Vagina (tissue), 2 donors: ENCODE results near the gene CALN1. TPM values are rescaled to one million over a fixed set of nuclear protein-coding genes. Genes with fewer than 3 reads are reported as not detected.

Source experiments
- DNase-seq, 2 donors: peaks; one replicate each; pipeline ENCODE4 v3.0.0-alpha.2; 2017; ENCODE audit errors: extremely low spot score in 2 of 2
- H3K27ac ChIP-seq: fragments of 200-600 bp; sonication (generic); one replicate; pipeline ENCODE4 v1.5.1; 2019
- H3K27me3 ChIP-seq: fragments of 200-600 bp; sonication (generic); one replicate; pipeline ENCODE4 v1.5.1; 2019
- H3K36me3 ChIP-seq, 2 donors: fragments of 200-600 bp; sonication (generic); one replicate each; pipeline ENCODE4 v1.5.1; 2017 to 2019
- H3K4me1 ChIP-seq: fragments of 200-600 bp; sonication (generic); one replicate; pipeline ENCODE4 v1.5.1; 2019
- H3K4me3 ChIP-seq, 2 donors: fragments of 200-600 bp; sonication (generic); 1 replicate in 1 of 2; 2 replicates in 1 of 2; pipeline ENCODE4 v1.5.1; 2016 to 2019
- H3K9me3 ChIP-seq: fragments of 200-600 bp; sonication (generic); one replicate; pipeline ENCODE4 v1.5.1; 2019
- CTCF ChIP-seq, 3 experiments: fragments of 450-650 bp in 2 of 3; fragments of 200-600 bp in 1 of 3; sonication (generic) in 1 of 3; IDR thresholded peaks; one replicate each; pipeline ENCODE4 v1.5.1; 2017 to 2019; ENCODE audit warnings: antibody characterized with exemption in 3 of 3, mild to moderate bottlenecking in 2 of 3, moderate library complexity in 2 of 3
- POLR2A ChIP-seq, 2 donors: fragments of 450-650 bp; IDR thresholded peaks; one replicate each; pipeline ENCODE4 v1.6.1; 2017; ENCODE audit warnings: antibody characterized with exemption in 2 of 2, mild to moderate bottlenecking in 2 of 2, moderate library complexity in 2 of 2
- POLR2AphosphoS5 ChIP-seq, 2 donors: sonication (generic); formaldehyde crosslinking; IDR thresholded peaks; one replicate each; pipeline ENCODE4 v1.9.0; 2017; ENCODE audit warnings: antibody characterized with exemption in 2 of 2, mild to moderate bottlenecking in 2 of 2, low read depth in 1 of 2; ENCODE audit not compliant: insufficient read depth in 1 of 2
- intact Hi-C: fragments of 100-400 bp; cut with DNase I; formaldehyde crosslinking; loops from one replicate; pipeline ENCODE4 v1.15.1; 2023
- total RNA-seq: library from RNA; depleted of rRNA; stranded (reverse); fragments of >200 nt; gene quantifications from one replicate; pipeline ENCODE4 v1.2.3, GENCODE V29; 2016

The CALN1 gene
- total RNA-seq, 1 donor from 2014 or later: 6.9 TPM

DNA sequence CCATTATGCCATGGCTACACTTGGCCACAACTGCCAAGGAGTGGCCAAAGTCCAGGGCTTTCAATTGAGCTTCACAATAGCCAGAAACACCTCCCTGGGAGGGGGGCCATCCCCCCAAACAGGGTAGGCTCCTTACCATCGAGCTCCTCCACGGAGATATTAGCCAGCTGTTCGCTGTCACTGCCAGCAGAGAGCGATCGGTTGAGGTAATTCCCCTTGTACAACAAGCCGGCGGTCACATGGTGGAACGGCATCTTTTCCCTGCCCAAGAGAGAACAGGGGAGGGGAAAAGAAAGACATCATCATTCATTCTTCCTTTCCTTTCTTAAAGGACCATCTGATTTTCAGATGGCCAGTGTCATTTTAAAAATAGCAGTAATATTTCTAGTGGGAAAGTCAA, 133.6 kb downstream of the CALN1 start:
- Histone ChIP-seq H3K4me1 (no peaks in the 10 kb centered on the region), H3K27me3 (no peaks in the 10 kb centered on the region), H3K9me3 (no peaks in the 10 kb centered on the region), H3K36me3 (no peaks in the 10 kb centered on the region), H3K27ac (no peak overlapping the region), H3K4me3 (no peak overlapping the region)
- TF ChIP-seq POLR2AphosphoS5 (IDR thresholded peaks at IDR 0.05; ENCODE audit: insufficient read depth in 1 of 2, low read depth in 1 of 2) (no peak), POLR2A (IDR thresholded peaks at IDR 0.05) (no peak), CTCF (IDR thresholded peaks at IDR 0.05) (no peak)
- no peak for DNase-seq
- intact Hi-C loops: no loop called here

DNA sequence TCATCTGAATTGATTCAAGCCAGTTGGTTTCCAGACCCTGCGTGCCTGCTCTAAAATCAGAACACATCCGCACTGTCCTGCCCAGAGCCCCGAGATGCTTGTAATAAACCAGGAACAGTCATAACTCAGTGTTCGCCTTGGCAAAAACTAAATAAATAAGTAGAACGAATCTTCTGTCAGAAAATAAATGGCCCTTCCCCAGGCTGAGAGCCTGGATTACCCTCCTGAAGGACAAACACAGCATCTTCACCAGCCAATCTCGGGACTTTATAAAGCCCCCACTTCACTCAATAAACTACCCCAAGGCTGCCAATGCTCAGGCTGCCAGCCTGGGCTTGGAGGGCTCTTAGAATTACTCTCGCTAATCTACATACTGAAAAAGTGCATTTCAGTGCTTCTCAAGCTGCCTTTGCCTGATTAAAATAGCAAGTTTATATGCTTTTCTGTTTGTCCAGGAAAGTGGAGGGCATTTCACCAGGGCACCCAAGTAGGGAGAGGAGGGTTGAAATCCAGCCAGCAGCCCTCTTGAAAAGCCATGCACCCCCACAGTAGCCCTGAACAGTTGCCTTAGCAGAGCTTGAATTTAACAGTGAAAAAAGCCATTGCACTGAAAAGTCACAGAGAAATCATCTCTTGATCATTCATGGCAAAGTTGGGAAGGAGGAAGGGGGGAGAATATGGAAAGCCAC, 136.6 kb downstream of the CALN1 start:
- Histone ChIP-seq H3K36me3 (no peaks in the 10 kb centered on the region), H3K4me3 (no peak overlapping the region), H3K9me3 (no peaks in the 10 kb centered on the region), H3K27me3 (no peaks in the 10 kb centered on the region), H3K27ac (peak overlapping the region; percentile 27), H3K4me1 (no peaks in the 10 kb centered on the region)
- no peak for TF ChIP-seq POLR2AphosphoS5 (IDR thresholded peaks at IDR 0.05; ENCODE audit: insufficient read depth in 1 of 2, low read depth in 1 of 2)
- no peak for TF ChIP-seq CTCF (IDR thresholded peaks at IDR 0.05)
- no peak for TF ChIP-seq POLR2A (IDR thresholded peaks at IDR 0.05)
- intact Hi-C loops: no loop called here
- no peak for DNase-seq

DNA sequence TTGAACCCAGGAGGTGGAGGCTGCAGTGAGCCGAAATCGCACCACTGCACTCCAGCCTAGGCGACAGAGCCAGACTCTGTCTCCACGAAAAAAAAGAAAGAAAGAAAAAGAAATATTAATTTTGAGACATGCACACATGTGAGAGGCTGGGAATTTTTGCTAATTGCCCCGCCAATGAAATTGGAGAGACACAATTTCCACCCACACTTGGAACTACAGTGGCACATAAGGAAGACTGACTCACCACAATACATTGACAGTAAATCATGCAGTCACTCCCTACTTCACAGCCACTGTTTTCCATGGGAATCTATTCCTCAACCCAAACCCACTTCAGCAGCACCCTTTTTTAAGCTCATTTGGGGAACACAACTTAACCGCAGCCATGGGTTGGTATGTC, 139.7 kb downstream of the CALN1 start:
- intact Hi-C loops: no loop called here
- no peak overlapping the region for H3K4me3 ChIP-seq
- H3K36me3 ChIP-seq: no peaks in the 10 kb centered on the region
- no peaks in the 10 kb centered on the region for H3K27me3 ChIP-seq
- H3K4me1 ChIP-seq: peaks cover 11% of the 10 kb centered on the region
- TF ChIP-seq CTCF (IDR thresholded peaks at IDR 0.05): no peak
- no peak for TF ChIP-seq POLR2AphosphoS5 (IDR thresholded peaks at IDR 0.05; ENCODE audit: insufficient read depth in 1 of 2, low read depth in 1 of 2)
- TF ChIP-seq POLR2A (IDR thresholded peaks at IDR 0.05): no peak
- no peak for DNase-seq
- H3K9me3 ChIP-seq: no peaks in the 10 kb centered on the region
- H3K27ac ChIP-seq: peak overlapping the region; percentile 2

- Histone ChIP-seq H3K9me3 (no peaks in the 10 kb centered on the region), H3K27ac (peak overlapping the region; percentile 73), H3K4me3 (no peak overlapping the region), H3K27me3 (no peaks in the 10 kb centered on the region), H3K36me3 (no peaks in the 10 kb centered on the region), H3K4me1 (peaks cover 38% of the 10 kb centered on the region)
- peak in 1 of 2 donors; percentile 89 for DNase-seq
- peak in 1 of 2 donors; percentile 72 for TF ChIP-seq POLR2AphosphoS5 (IDR thresholded peaks at IDR 0.05; ENCODE audit: insufficient read depth in 1 of 2, low read depth in 1 of 2)
- TF ChIP-seq CTCF (IDR thresholded peaks at IDR 0.05): no peak
- intact Hi-C loops: no loop called here
Observed at GRCh38 chr7:72268796-72269195, 143.3 kb downstream of the CALN1 start.

- Histone ChIP-seq H3K4me1 (peaks cover 38% of the 10 kb centered on the region), H3K4me3 (no peak overlapping the region), H3K27me3 (no peaks in the 10 kb centered on the region), H3K27ac (peak overlapping the region; percentile 73), H3K36me3 (no peaks in the 10 kb centered on the region), H3K9me3 (no peaks in the 10 kb centered on the region)
- intact Hi-C loops: no loop called here
- TF ChIP-seq POLR2A (IDR thresholded peaks at IDR 0.05) (no peak), POLR2AphosphoS5 (IDR thresholded peaks at IDR 0.05; ENCODE audit: insufficient read depth in 1 of 2, low read depth in 1 of 2) (no peak), CTCF (IDR thresholded peaks at IDR 0.05) (no peak)
- DNase-seq: no peak
Observed at GRCh38 chr7:72268090-72268489, 144.0 kb downstream of the CALN1 start.
